ENCODE measurements around the gene EPC2.
"Not testable (repeated sequence)": the region's sequence is repeated elsewhere in the genome, so short reads cannot be mapped to it uniquely, and the experiment has no call there.

The EPC2 gene

DNA sequence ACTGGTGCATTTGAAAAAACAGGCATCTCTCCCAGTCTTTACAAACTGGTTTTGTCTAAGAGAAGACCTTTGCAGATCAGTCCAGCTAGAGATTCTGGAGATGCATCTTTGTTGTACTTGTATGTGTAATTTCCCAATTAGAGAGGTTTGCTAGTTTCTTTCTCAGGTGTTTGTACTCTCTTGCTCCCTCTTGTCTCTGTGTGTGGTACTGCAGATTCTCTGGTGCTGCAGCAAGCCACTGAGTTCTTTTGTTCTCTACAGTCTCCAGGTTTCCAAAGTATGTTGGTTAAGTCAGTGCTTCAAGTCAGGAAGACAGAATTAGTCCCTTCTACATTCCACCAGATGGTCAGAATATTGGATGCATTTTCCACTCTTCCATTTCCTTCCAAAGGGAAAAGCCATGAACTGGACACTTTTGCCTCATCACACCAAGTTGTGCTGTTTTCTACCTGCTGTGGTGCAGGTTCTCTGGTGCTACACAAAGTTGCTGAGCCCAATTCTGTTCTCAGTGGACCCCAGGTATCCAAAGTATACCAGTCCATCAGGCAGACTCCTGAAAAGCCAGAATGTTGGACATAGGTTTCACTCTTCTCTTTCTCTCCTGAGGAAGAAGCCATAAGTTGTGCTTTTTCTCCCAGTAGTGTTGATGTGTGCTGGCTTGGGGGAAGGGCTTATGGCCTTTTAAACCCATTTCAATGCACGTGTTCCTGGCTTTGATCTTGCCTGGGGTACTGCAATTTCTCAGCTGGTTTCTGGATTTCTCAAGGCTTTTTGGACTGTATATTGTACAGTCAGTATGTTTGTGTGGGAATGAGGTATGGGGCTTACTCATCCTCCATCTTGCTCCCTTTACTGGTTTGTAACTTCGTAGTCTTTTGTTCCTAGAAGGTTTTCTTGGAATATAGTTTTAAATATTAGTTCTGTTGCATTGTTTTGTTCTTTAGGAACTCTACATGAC lies 29.8 kb downstream of the EPC2 start:
- no peak for DNase-seq (ENCODE audit: low read depth in 1 of 2, low spot score in 1 of 2)

DNA sequence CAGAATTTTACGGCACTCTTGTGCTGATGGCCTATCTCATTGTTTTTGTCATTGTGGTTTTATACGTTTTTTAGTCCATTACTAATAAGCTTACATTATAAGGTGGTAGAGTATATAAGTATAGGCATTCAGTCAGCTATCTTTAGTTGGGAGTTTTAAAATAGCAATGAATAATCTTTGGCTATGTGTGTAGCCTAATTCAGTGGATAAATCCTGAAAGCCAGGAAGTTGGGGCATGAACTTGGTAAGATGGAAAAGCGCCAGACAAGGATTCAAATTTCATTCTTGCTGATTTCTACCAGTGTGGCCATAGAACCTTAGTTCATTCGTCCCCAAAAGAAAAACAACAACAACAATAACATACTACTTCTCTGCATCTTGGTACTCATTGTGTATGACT lies 31.2 kb downstream of the EPC2 start:
- DNase-seq (ENCODE audit: low read depth in 1 of 2, low spot score in 1 of 2) = no peak

DNA sequence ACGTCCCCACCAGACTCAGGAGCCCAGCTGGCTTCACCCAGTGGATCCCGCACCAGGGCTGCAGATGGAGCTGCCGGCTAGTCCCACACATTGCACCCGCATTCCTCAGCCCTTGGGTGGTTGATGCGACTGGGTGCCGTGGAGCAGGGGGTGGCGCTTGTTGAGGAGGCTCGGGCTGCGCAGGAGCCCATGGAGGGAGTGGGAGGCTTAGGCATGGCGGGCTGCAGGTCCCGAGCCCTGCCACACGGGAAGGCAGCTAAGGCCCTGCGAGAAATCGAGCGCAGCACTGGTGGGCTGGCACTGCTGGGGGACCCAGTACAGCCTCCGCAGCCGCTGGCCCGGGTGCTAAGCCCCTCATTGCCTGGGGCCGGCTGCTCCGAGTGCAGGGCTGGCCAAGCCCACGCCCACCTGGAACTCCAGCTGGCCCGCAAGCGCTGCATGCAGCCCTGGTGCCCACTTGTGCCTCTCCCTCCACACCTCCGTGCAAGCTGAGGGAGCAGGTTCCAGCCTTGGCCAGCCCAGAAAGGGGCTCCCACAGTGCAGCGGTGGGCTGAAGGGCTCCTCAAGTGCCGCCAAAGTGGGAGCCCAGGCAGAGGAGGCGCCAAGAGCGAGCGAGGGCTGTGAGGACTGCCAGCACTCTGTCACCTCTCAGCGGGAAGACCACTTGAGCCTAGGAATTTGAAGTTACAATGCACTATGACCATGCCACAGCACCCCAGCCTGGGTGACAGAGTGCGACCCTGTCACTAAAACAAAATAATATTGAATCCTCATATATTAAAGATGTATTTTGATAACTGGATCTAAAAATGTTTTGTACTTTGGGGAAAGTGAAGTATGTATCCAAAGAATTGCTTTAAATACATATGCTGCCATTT lies 34.0 kb downstream of the EPC2 start:
- not testable (repeated sequence) for DNase-seq (ENCODE audit: low read depth in 1 of 2, low spot score in 1 of 2)

DNA sequence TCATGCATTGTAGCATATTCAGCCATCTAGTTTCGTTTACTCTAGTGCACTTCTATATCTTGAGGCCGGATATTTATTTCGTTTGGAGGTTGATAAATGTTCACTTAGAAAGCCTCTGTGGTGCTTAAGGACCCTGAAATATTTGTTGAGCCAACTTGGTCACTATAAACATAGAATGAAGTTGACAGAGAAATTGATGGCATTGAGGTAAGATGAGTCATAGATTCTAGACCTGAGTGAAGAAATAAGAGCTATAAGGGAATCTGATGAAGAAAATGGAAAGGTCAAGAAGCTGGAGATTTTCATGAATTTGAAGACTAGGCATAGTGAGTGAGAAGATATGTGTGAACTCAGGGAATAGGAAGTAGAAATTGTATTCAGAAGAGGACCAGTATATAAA lies 35.9 kb downstream of the EPC2 start:
- no peak for DNase-seq (ENCODE audit: low read depth in 1 of 2, low spot score in 1 of 2)

DNA sequence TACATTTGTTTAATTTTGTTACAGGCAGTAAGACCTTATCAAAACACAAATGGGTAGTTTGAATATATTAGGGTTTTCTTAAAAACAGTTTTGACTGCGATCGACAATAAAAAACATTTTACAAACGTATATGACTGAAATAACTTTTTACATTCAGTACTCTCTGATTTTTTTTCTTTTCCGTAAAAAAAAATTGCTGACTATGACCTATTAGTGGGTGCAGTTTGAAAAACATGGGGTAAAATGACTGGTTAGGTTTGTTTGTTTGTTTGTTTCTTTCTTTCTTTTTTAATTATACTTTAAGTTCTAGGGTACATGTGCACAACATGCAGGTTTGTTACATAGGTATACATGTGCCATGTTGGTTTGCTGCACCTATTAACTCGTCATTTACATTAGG lies 36.9 kb downstream of the EPC2 start:
- DNase-seq (ENCODE audit: low read depth in 1 of 2, low spot score in 1 of 2) = no peak

DNA sequence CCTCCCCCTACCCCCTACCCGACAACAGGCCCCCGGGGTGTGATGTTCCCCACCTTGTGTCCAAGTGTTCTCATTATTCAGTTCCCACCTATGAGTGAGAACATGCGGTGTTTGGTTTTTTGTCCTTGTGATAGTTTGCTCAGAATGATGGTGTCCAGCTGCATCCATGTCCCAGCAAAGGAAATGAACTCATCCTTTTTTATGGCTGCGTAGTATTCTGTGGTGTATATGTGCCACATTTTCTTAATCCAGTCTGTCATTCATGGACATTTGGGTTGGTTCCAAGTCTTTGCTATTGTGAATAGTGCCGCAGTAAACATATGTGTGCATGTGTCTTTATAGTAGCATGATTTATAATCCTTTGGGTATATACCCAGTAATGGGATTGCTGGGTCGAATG lies 37.3 kb downstream of the EPC2 start:
- DNase-seq (ENCODE audit: low read depth in 1 of 2, low spot score in 1 of 2) = not testable (repeated sequence)

DNA sequence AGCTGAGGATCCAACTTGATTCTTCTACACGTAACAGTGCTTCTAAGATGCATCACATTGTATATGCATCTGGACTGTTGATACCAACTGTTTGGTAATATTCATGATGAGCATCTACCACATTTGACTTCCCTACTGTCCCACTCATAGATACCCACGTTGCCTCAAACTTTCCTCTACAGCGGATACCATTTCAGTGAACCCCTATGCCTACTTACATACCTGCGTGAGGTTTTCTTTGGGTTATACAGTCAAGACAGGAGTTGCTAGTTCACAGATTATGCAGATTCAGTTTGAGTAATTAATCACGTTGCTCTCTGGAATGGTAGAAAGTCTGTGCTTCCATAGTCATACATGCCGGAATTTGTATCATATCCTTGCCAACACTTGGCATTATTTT lies 40.0 kb downstream of the EPC2 start:
- no peak for DNase-seq (ENCODE audit: low read depth in 1 of 2, low spot score in 1 of 2)

DNA sequence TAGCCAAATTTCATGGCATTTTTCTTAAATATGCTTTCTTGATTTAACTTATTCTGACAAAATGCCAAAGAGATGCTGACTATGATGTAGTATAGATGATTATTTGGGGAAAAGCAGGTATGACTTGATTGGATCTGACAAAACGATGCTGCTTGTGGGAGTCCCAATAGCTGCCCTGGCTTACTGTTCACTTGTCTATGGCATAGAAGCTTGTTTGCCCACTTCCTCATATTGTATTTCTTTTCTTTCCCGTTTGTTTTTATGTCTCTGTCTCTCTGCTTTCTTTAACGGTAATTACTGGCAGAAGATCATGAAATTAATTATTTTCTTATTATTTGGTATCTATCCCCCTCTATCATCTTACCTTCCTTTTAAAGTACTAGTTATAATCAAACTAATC lies 43.0 kb downstream of the EPC2 start:
- DNase-seq (ENCODE audit: low read depth in 1 of 2, low spot score in 1 of 2) = no peak

DNA sequence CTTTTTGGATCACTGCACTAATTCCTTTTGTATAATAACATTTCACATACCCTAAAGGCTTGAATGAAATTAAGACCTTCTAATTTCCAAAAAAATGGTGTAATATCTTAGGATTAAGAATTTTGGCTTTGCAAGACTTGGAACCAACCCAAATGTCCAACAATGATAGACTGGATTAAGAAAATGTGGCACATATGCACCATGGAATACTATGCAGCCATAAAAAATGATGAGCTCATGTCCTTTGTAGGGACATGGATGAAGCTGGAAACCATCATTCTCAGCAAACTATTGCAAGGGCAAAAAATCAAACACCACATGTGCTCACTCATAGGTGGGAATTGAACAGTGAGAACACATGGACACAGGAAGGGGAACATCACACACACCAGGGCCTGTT lies 43.5 kb downstream of the EPC2 start:
- DNase-seq (ENCODE audit: low read depth in 1 of 2, low spot score in 1 of 2) = not testable (repeated sequence)

DNA sequence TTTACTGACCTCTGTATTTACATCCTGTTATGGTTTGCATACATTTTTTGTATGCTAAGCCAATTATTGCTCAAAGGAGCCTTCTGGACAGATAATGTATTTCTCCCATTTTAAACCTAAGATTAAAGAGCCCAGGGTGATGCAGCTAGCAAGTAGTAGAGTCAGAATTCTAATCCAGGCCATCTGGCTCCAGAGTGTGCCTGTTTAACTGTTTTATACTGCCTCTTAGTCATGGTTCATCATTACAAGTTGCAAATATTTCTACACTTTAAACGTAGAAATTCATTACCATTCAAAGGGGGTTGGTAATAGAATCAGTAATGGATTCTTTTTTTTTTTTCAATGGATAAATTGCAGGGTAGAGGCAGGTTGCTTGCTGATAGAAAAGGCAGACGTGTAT lies 52.4 kb downstream of the EPC2 start:
- no peak for DNase-seq (ENCODE audit: low read depth in 1 of 2, low spot score in 1 of 2)

DNA sequence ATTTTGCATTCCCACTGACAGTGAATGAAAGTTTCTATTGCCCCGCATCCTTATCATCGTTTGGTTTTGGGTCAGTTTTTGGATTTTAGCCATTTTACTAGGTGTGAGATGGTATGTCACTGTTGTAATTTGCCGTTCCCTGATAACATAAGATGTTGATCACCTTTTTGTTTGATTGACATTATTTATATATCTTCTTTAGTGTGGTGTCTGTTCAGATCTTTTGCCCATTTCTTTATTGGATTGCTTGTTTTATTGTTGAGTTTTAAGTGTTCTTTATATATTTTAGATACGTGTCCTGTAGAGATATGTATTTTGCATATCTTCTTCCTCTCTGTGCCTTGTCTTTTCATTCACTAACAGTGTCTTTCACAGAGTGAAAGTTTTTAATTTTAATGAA lies 55.3 kb downstream of the EPC2 start:
- DNase-seq (ENCODE audit: low read depth in 1 of 2, low spot score in 1 of 2) = no peak

DNA sequence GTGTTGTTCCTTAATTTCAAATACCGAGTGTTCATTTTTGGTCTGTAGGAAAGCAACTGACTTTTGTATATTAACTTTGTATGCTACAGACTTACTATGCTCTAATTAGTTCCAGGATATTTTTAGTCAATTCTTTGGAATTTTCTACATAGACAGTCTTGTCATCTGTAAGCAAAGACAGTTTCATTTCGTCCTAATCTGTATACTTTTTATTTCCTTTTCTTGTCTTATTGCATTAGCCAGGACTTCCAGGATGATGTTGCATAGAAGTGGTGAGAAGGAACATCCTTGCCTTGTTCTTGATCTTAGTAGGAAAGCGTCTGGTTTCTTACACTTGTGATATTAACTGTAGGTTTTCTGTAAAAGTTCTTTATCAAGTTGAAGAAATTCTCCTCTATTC lies 56.5 kb downstream of the EPC2 start:
- no peak for DNase-seq (ENCODE audit: low read depth in 1 of 2, low spot score in 1 of 2)

DNA sequence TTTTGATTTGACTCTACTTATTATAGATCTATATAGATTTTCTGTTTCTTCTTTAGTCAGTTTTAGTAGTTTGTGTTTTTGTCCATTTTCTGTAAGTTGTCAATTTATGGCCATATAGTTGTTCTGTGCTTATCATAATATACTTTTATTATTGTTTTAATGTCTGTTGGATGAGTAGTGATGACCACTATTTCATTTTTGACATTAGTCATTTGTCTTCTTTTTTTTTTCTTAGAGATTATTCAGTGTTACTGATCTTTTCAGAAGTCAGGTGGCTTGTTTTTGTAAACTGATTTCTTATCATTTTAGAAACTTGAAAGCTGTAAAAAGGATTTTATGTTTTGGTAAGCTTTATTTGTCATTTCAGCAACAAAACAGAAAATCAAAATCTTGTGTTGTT lies 57.3 kb downstream of the EPC2 start:
- no peak for DNase-seq (ENCODE audit: low read depth in 1 of 2, low spot score in 1 of 2)

DNA sequence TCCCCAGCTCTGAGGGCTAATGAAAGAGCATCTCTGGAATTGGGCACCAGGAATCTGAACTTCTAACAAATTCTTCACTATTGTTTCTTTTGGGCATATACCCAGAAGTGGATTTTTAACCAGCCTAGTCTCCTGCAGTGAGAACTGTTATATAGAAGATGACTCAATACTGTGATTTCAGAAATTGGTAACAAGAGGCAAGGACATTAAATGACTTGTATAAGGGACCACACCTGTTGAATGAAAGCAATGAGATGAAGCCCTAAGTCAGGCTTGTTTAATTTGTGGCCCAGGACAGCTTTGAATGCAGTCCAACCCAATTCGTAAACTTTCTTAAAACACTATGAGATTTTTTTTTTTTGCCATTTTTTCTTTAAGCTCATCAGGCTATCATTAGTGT lies 57.9 kb downstream of the EPC2 start:
- DNase-seq (ENCODE audit: low read depth in 1 of 2, low spot score in 1 of 2) = no peak

DNA sequence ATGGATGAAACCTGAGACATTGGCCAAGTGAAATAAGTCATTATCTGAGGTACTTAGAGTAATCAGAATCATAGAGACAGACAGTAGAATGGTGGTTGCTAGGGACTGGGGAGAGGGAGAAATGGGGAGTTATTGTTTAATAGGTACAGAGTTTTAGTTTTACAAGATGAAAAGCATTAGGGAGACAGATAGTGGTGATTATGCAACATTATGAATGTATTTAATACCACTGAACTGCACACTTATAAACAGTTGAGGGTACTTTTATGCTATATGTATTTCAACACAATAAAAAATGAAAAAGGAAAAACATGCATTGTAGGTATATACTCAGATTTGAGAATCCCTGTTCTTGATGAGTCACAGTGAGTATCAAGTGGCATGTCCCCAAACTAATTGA lies 59.7 kb downstream of the EPC2 start:
- no peak for DNase-seq (ENCODE audit: low read depth in 1 of 2, low spot score in 1 of 2)

DNA sequence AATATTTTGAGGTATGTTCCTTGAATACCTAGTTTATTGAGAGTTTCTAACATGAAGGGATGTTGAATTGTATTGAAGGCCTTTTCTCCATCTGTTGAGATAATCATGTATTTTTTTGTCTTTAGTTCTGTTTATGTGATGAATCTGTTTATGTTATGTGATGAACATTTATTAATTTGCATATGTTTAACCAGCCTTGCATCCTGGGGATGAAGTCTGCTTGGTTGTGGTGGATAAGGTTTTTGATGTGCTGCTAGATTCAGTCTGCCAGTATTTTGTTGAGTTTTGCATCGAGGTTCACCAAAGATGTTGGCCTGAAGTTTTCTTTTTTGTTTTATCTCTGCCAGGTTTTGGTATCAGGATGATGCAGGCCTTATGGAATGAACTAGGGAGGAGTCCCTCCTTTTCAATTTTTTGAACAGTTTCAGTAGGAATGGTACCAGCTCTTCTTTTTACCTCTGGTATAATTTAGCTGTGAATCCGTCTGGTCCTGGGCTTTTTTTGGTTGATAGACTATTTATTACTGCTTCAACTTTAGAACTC lies 71.9 kb downstream of the EPC2 start:
- no peak for DNase-seq (ENCODE audit: low read depth in 1 of 2, low spot score in 1 of 2)

DNA sequence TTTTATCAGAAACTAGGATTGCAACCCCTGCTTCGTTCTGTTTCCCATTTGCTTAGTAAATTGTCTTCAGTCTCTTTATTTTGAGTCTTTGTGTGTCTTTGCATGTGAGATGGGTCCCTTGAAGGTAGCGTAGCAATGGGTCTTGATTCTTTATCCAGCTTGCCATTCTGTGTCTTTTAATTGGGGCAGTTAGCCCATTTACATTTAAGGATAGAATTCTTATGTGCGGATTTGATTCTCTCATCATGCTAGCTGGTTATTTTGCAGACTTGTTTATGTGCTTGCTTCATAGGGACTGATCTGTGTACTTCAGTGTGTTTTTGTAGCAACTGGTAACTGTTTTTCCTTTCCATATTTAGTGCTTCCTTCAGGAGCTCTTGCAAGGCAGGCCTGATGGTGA lies 73.5 kb downstream of the EPC2 start:
- DNase-seq (ENCODE audit: low read depth in 1 of 2, low spot score in 1 of 2) = no peak

DNA sequence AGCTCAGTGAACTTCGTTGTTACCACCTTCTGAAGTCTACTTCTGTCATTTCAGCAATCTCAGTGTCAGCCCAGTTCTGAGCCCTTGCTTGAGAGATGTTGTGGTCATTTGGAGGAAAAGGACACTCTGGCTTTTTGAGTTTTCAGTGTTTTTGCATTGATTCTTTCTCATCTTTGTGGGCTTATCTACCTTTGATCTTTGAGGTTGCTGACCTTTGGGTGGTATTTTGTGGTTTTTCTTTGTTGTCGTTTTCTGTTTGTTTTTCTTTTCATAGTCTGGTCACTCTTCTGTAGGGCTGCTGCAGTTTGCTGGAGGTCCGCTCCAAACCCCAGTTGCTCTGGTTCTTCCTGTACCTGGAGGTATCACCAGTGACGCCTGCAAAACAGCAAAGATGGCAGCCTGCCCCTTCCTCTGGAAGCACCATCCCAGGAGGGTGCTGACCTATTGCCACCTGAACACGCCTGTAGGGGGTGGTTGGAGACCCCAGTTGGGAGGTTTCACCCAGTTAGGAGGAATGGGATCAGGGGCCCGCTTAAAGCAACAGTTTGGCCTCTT lies 74.7 kb downstream of the EPC2 start:
- no peak for DNase-seq (ENCODE audit: low read depth in 1 of 2, low spot score in 1 of 2)

DNA sequence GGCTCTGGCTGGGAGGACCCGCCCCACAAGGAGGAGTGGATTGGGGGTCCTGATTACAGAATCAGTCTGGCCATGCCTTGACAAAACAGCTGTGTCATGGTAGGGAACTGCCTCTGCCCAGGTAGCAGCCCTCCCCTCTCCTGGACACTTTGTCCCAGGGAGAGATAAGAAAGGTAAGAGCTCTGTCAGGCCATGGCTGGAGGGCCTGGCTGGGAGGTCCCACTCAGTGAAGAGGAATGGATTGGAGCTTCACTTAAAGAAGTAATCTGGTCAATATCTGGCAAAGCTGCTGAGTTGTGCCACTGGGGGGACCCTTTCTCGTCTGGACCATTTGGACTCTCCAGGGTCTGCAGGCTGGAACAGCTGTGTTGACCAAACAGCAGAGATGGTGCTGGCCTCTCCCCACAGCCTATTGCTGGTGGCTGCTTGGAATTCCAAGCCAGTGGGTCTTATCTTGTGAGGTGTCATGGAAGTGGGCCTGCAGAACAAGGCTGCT lies 75.4 kb downstream of the EPC2 start:
- no peak for DNase-seq (ENCODE audit: low read depth in 1 of 2, low spot score in 1 of 2)

DNA sequence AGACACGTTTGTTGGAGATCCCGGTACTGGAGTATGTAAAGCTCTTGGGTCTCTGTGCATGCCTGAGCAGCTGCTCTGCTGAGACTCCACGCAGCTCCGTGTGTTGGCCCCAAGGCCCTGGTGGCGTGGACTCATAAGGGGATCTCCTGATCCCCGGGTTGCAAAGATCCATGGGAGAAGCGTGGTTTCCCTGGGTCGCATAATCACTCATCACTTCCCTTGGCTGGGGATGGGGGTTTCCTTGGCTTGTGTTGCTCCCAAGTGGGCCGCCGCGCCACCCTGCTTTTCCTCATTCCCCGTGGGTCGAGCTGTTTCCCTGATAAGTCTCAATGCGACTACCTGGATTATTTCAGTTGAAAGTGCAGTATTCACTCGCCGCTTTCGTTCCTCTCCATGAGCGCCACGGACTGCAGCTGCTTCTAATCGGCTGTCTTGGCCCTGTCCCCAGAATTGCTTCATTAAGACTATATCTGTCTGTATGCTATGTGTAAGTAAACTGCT lies 76.0 kb downstream of the EPC2 start:
- no peak for DNase-seq (ENCODE audit: low read depth in 1 of 2, low spot score in 1 of 2)

DNA sequence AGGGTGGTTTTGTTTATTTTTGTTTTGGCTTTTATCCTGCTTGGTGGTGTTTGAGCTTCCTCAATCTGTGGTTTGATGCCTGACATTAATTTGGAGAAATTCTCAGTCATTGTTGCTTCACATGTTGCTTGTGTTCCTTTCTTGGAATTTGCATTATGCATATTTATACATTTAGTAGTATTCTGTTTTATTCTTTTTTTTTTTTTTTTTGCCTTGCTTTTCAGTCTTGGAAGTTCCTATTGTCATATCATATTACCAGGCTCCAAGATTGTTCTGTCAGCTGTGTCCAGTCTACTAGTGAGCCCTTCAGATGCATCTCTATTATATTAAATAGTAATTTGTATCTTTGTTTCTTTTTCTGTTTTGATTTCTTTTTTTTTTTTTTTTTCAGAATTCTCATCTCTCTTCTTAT lies 77.0 kb downstream of the EPC2 start:
- no peak for DNase-seq (ENCODE audit: low read depth in 1 of 2, low spot score in 1 of 2)
